K562 (cell line): Measurements from ENCODE around the gene CTSZ. TPM values are rescaled to one million over a fixed set of nuclear protein-coding genes. Genes with fewer than 3 reads are reported as not detected.

Experiments
- BMI1 ChIP-seq: fragments of 150-350 bp; IDR thresholded peaks from 2 replicates; pipeline ENCODE4 v1.6.1; 2014; ENCODE audit warnings: low read length
- DIDO1 ChIP-seq: fragments of 450-650 bp; IDR thresholded peaks from 2 replicates; pipeline ENCODE4 v1.6.1; 2016; ENCODE audit warnings: low read depth, missing biosample characterization, missing genetic modification characterization
- ELF4 ChIP-seq: fragments of 450-650 bp; formaldehyde crosslinking; IDR thresholded peaks from 2 replicates; pipeline ENCODE4 v1.4.0; 2022; ENCODE audit warnings: missing genetic modification characterization
- GATAD2B ChIP-seq: fragments of 450-650 bp; IDR thresholded peaks from 2 replicates; pipeline ENCODE4 v1.6.1; 2017; ENCODE audit warnings: mild to moderate bottlenecking, borderline replicate concordance
- GTF2E2 ChIP-seq: fragments of 200-800 bp; sonication (Bioruptor generic); IDR thresholded peaks from 2 replicates; pipeline ENCODE4 v1.6.1; 2016; ENCODE audit warnings: missing genetic modification characterization, missing compliant biosample characterization
- HCFC1 ChIP-seq: IDR thresholded peaks from 2 replicates; pipeline ENCODE4 v1.6.1; 2012; ENCODE audit warnings: low read depth, low read length, improper control_type of control experiment
- HEY1 ChIP-seq: fragments of 250-450 bp; sonication (Bioruptor Pico); IDR thresholded peaks from 2 replicates; pipeline ENCODE4 v1.5.0; 2020; ENCODE audit warnings: mild to moderate bottlenecking, moderate library complexity, borderline replicate concordance
- HMG20A ChIP-seq: fragments of 450-650 bp; formaldehyde crosslinking; conservative IDR thresholded peaks from 2 replicates; pipeline ENCODE4 v1.4.0; 2020; ENCODE audit warnings: mild to moderate bottlenecking, mixed read lengths
- IFI16 ChIP-seq: fragments of 250-450 bp; sonication (Bioruptor Pico); IDR thresholded peaks from 2 replicates; pipeline ENCODE4 v2.1.2; 2022; ENCODE audit warnings: mild to moderate bottlenecking, inconsistent platforms
- JUND ChIP-seq, 2 experiments: IDR thresholded peaks; 2 replicates in 1 of 2; 3 replicates in 1 of 2; pipeline ENCODE4 v1.6.1; 2011; ENCODE audit warnings: borderline replicate concordance in 2 of 2, low read depth in 2 of 2, low read length in 2 of 2, improper control_type of control experiment in 1 of 2, missing biosample characterization in 1 of 2, missing genetic modification characterization in 1 of 2, missing genetic modification reagents in 1 of 2
- MAX ChIP-seq: sonication (generic); formaldehyde crosslinking; IDR thresholded peaks from 2 replicates; pipeline ENCODE4 v1.9.0; 2022; ENCODE audit warnings: mild to moderate bottlenecking, missing genetic modification reagents
- MCM2 ChIP-seq: fragments of 450-650 bp; IDR thresholded peaks from 2 replicates; pipeline ENCODE4 v1.6.1; 2017; ENCODE audit warnings: low read depth, mild to moderate bottlenecking
- MLX ChIP-seq, 2 experiments: fragments of 450-650 bp in 1 of 2; sonication (generic) in 1 of 2; formaldehyde crosslinking; conservative IDR thresholded peaks; 2 replicates each; pipeline versions ENCODE4 v1.4.0 to v1.8.1; 2020 to 2022; ENCODE audit warnings: mild to moderate bottlenecking in 1 of 2, missing genetic modification reagents in 1 of 2
- MTF1 ChIP-seq: fragments of 250-450 bp; sonication (Bioruptor Pico); IDR thresholded peaks from 2 replicates; pipeline ENCODE4 v1.9.0; 2021; ENCODE audit warnings: moderate library complexity, mild to moderate bottlenecking, inconsistent platforms, borderline replicate concordance
- NKRF ChIP-seq: fragments of 450-650 bp; IDR thresholded peaks from 2 replicates; pipeline ENCODE4 v1.6.1; 2016; ENCODE audit warnings: borderline replicate concordance
- PCBP2 ChIP-seq: fragments of 200-400 bp; formaldehyde crosslinking; IDR thresholded peaks from 2 replicates; pipeline ENCODE4 v1.6.1; 2018; ENCODE audit warnings: low read length, low read depth, mild to moderate bottlenecking, moderate library complexity; ENCODE audit not compliant: poor library complexity, severe bottlenecking
- POLR3A ChIP-seq: IDR thresholded peaks from 2 replicates; pipeline ENCODE4 v1.6.1; 2011; ENCODE audit warnings: borderline replicate concordance, mild to moderate bottlenecking, moderate library complexity; ENCODE audit not compliant: insufficient read length, insufficient read depth; ENCODE audit errors: extremely low read depth
- PURB ChIP-seq: sonication (generic); formaldehyde crosslinking; IDR thresholded peaks from 2 replicates; pipeline ENCODE4 v1.9.0; 2021; ENCODE audit warnings: low read depth, mild to moderate bottlenecking, missing genetic modification reagents
- SMAD2 ChIP-seq: fragments of 150-350 bp; IDR thresholded peaks from 2 replicates; pipeline ENCODE4 v1.6.1; 2014; ENCODE audit warnings: low read depth, mild to moderate bottlenecking, low read length
- SRF ChIP-seq, 2 experiments: fragments of 250-450, 450-650 bp in 1 of 2; sonication (Bioruptor Pico) in 1 of 2; sonication (generic) in 1 of 2; formaldehyde crosslinking; IDR thresholded peaks; 2 replicates each; pipeline versions ENCODE4 v1.5.0 to v1.5.1; 2020 to 2022; ENCODE audit warnings: mild to moderate bottlenecking in 1 of 2, missing genetic modification reagents in 1 of 2
- ZBTB7A ChIP-seq: IDR thresholded peaks from 2 replicates; pipeline ENCODE4 v1.6.1; 2011; ENCODE audit warnings: low read depth, mild to moderate bottlenecking, low read length, moderate library complexity, borderline replicate concordance; ENCODE audit not compliant: control insufficient read depth
- ZBTB9 ChIP-seq: fragments of 450-650 bp; formaldehyde crosslinking; IDR thresholded peaks from 2 replicates; pipeline ENCODE4 v1.4.0; 2020; ENCODE audit warnings: mild to moderate bottlenecking, moderate library complexity
- ZFX ChIP-seq: sonication (generic); formaldehyde crosslinking; IDR thresholded peaks from 2 replicates; pipeline ENCODE4 v1.8.0; 2022; ENCODE audit warnings: mild to moderate bottlenecking, missing genetic modification reagents, moderate library complexity
- ZNF184 ChIP-seq: sonication (generic); formaldehyde crosslinking; IDR thresholded peaks from 2 replicates; pipeline ENCODE4 v1.5.0; 2020; ENCODE audit warnings: missing genetic modification reagents
- ZNF253 ChIP-seq: fragments of 250-450 bp; sonication (Bioruptor Pico); conservative IDR thresholded peaks from 2 replicates; pipeline ENCODE4 v1.6.1; 2021; ENCODE audit warnings: mild to moderate bottlenecking
- ZNF316 ChIP-seq: fragments of 450-650 bp; IDR thresholded peaks from 2 replicates; pipeline ENCODE4 v1.6.1; 2016
- polyA plus RNA-seq, 8 experiments: library from polyadenylated mRNA; depleted of rRNA in 4 of 8; stranded (reverse) in 5 of 8; unstranded in 3 of 8; fragments of >200 nt; fragmentation: Nextera tagmentation in 2 of 8; fragmentation: Illumina TruSeq in 1 of 8; extraction: Ambion mirVana in 2 of 8; extraction: Trizol in 1 of 8; gene quantifications; 2 replicates each; pipeline versions ENCODE4 v1.2.1 to v1.2.3, GENCODE V29; 2011 to 2014; ENCODE audit warnings: inconsistent platforms in 1 of 8, missing spikeins in 1 of 8
- total RNA-seq, 7 experiments: library from RNA; depleted of rRNA in 6 of 7; stranded (reverse); fragments of >200 nt in 6 of 7; fragmentation: Illumina TruSeq in 2 of 7; extraction: Trizol in 2 of 7; gene quantifications; 2 replicates each; pipeline versions ENCODE4 v1.2.1 to v1.2.3, GENCODE V29; 2011 to 2021; ENCODE audit warnings: low replicate concordance in 1 of 7

The CTSZ gene
- total and polyA plus RNA-seq, 9 of the 15 experiments (the other 6 are each of a cell fraction or from before 2014, with no cell fraction given), result 1.6 to 143 (median 82.8) TPM

GRCh38 chr20:59031564-59032022 lies 24.5 kb upstream of the CTSZ start (continued):
- TF ChIP-seq MLX (CRISPR knock-in tag; conservative IDR thresholded peaks at IDR 0.05), result peak in 1 of 2 experiments; percentile 52; a peak in 1 of 4 replicates
- TF ChIP-seq HCFC1, result no peak
- TF ChIP-seq SMAD2, result no peak
- no peak for TF ChIP-seq IFI16
- TF ChIP-seq GATAD2B, result no peak
- no peak for TF ChIP-seq JUND (IDR thresholded peaks at IDR 0.05; ENCODE audit: borderline replicate concordance, low read depth, low read length)
- no peak for TF ChIP-seq JUND (tag; IDR thresholded peaks at IDR 0.05; ENCODE audit: borderline replicate concordance, low read depth, low read length)
- no peak for TF ChIP-seq ZNF253
- TF ChIP-seq HMG20A (CRISPR knock-in tag), result no peak
- TF ChIP-seq MTF1 (CRISPR knock-in tag), result 0 out of 2 replicates have a peak, but pooled peaks have one; percentile 83
- no peak for TF ChIP-seq PCBP2
- no peak for TF ChIP-seq ZBTB9 (CRISPR knock-in tag)
- no peak for TF ChIP-seq ZNF316
- no peak for TF ChIP-seq MCM2
- 0 out of 4 replicates have a peak, but pooled peaks of 1 of the 2 experiments have one; percentile 74 for TF ChIP-seq SRF (CRISPR knock-in tag; IDR thresholded peaks at IDR 0.05)
- no peak for TF ChIP-seq ZFX (CRISPR knock-in tag)
- no peak for TF ChIP-seq HEY1 (CRISPR knock-in tag)
- TF ChIP-seq ZBTB7A, result no peak
- no peak for TF ChIP-seq ELF4
- no peak for TF ChIP-seq GTF2E2 (tag)
- TF ChIP-seq BMI1, result no peak
- TF ChIP-seq ZNF184, result no peak
- no peak for TF ChIP-seq DIDO1 (tag)
- no peak for TF ChIP-seq NKRF
- no peak for TF ChIP-seq MAX (CRISPR knock-in tag)
- TF ChIP-seq PURB (CRISPR knock-in tag), result no peak
- TF ChIP-seq POLR3A, result no peak
